PC-9 (cell line): ENCODE measurements around the gene CD93. TPM values are rescaled to one million over a fixed set of nuclear protein-coding genes. Genes with fewer than 3 reads are reported as not detected.

Source experiments
- BruUV-seq: library from RNA; stranded (reverse); fragments of 400-500 nt; replicated peaks from 2 replicates; lab custom pipeline; 2021; lab: Mats Ljungman, UMichigan
- CTCF ChIA-PET: fragments of 300-600 bp; sonication (Branson Sonifier 250); formaldehyde crosslinking; loops from one replicate; lab custom pipeline; 2022; ENCODE audit warnings: antibody characterized with exemption; lab: Charles Lee
- POLR2A ChIA-PET: fragments of 300-600 bp; sonication (Branson Sonifier 250); formaldehyde crosslinking; loops from one replicate; lab custom pipeline; 2022; ENCODE audit warnings: antibody characterized with exemption; ENCODE audit not compliant: unreplicated experiment; lab: Charles Lee
- DNase-seq, 2 experiments: peaks; one replicate each; pipeline versions ENCODE4 v3.0.0 to v3.0.0-alpha.2; 2015 to 2022; ENCODE audit warnings: mixed read lengths in 1 of 2
- H2AFZ ChIP-seq: fragments of 200-600 bp; sonication (generic); 2 replicates; pipeline ENCODE4 v1.8.1; 2017; ENCODE audit warnings: antibody characterized with exemption
- H3F3A ChIP-seq: fragments of 200-600 bp; sonication (generic); 2 replicates; pipeline ENCODE4 v1.8.1; 2017; ENCODE audit warnings: antibody characterized with exemption, mild to moderate bottlenecking, low read depth; ENCODE audit not compliant: insufficient read depth
- H3K27ac ChIP-seq: fragments of 200-600 bp; sonication (generic); 2 replicates; pipeline ENCODE4 v1.6.1; 2016; ENCODE audit warnings: mixed run types
- H3K27me3 ChIP-seq: fragments of 200-600 bp; sonication (generic); 2 replicates; pipeline ENCODE4 v1.6.1; 2016; ENCODE audit warnings: low read depth, mixed run types; ENCODE audit not compliant: insufficient read depth
- H3K36me3 ChIP-seq: fragments of 200-600 bp; sonication (generic); 2 replicates; pipeline ENCODE4 v1.6.1; 2016; ENCODE audit warnings: low read depth, mixed run types
- H3K4me1 ChIP-seq: fragments of 200-600 bp; sonication (generic); replicated peaks from 2 replicates; pipeline ENCODE4 v1.6.1; 2016; ENCODE audit warnings: mixed run types; ENCODE audit not compliant: insufficient read depth
- H3K4me2 ChIP-seq: fragments of 200-600 bp; sonication (generic); 2 replicates; pipeline ENCODE4 v1.6.1; 2017; ENCODE audit warnings: mixed run types
- H3K4me3 ChIP-seq: fragments of 200-600 bp; sonication (generic); 2 replicates; pipeline ENCODE4 v1.6.1; 2016; ENCODE audit warnings: mixed run types
- H3K79me2 ChIP-seq: fragments of 200-600 bp; sonication (generic); 2 replicates; pipeline ENCODE4 v1.6.1; 2017; ENCODE audit warnings: low read depth, mixed run types
- H3K9me2 ChIP-seq: fragments of 200-600 bp; sonication (generic); 2 replicates; pipeline ENCODE4 v1.8.1; 2017; ENCODE audit warnings: mild to moderate bottlenecking; ENCODE audit not compliant: insufficient read depth
- H3K9me3 ChIP-seq: fragments of 200-600 bp; sonication (generic); 2 replicates; pipeline ENCODE4 v1.8.1; 2016; ENCODE audit warnings: low read depth; ENCODE audit not compliant: insufficient read depth
- H4K20me1 ChIP-seq: fragments of 200-600 bp; sonication (generic); 2 replicates; pipeline ENCODE4 v1.8.1; 2017; ENCODE audit not compliant: insufficient read depth
- EZH2 ChIP-seq: fragments of 200-600 bp; sonication (generic); IDR thresholded peaks from 2 replicates; pipeline ENCODE4 v1.8.0; 2017; ENCODE audit warnings: antibody characterized with exemption, low read depth
- intact Hi-C: fragments of 100-400 bp; cut with micrococcal nuclease; formaldehyde crosslinking; loops from one replicate; pipeline ENCODE4 v1.10.0; 2022; ENCODE audit not compliant: unreplicated experiment
- total RNA-seq: library from RNA; stranded (reverse); gene quantifications from 2 replicates; pipeline ENCODE4 v1.2.3, GENCODE V29; 2021
- TF ChIP-seq, protein P1 (sequence below): fragments of 200-600 bp; sonication (generic); conservative IDR thresholded peaks from 2 replicates; pipeline ENCODE4 v1.6.1; 2017; ENCODE audit warnings: mixed run types, antibody characterized with exemption, mild to moderate bottlenecking, moderate library complexity

The CD93 gene
- total RNA-seq, 1 experiment from 2014 or later: 0.07 TPM

DNA sequence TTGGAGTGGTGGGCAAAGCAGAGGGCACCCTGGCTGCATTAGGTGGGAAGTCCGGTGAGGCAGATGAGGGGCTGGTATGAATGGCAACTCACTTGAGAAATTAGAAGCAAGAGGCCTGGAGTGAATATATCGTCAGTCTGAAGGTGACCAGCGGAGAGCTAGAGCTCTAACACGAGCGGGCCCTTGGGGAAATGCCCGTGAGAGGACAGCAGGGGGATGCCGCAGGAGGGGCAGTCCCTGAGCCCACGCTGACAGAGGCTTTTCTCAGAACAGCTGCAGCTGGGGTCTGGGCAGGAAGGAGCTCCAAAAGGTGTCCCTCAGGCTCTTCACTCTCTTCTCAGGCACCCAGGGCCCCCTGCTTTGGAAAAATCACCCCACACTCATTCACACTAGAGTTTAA lies 32.0 kb upstream of the CD93 start:
- CTCF ChIA-PET: no interaction called here
- intact Hi-C loops: no loop called here
- no TSS peak for BruUV-seq

DNA sequence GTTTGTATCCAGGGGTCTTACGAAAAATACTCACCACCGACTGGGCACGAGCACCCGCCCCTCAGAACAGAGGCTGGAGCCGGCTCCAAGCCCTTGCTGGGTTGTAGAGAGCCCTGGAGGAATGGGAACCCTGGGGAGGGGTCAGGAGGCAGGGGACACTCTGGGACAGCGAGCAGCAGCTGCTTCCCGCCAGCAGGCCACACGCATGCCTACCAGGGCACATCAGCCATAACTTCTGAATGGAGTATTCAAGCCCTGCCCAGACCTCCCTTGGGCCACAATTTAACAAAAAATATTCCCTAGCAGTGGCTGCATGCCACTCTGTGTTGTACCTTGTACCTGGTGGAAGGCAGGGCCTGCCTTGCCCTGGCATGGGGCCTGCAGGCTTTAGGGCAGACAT lies 31.6 kb upstream of the CD93 start:
- intact Hi-C loops: no loop called here
- ChIA-PET POLR2A (no interaction called here), CTCF (no interaction called here)
- no peaks in the 10 kb centered on the region for H3K27me3 ChIP-seq
- H2AFZ ChIP-seq: no peak overlapping the region
- no TSS peak for BruUV-seq
- H3K27ac ChIP-seq: no peak overlapping the region
- no peaks in the 10 kb centered on the region for H3K9me2 ChIP-seq
- H3K4me2 ChIP-seq: no peak overlapping the region
- no peak overlapping the region for H3K4me3 ChIP-seq
- H3K4me1 ChIP-seq: no peaks in the 10 kb centered on the region
- no peak for DNase-seq
- no peaks in the 10 kb centered on the region for H3K36me3 ChIP-seq
- no peaks in the 10 kb centered on the region for H3K9me3 ChIP-seq
- no peaks in the 10 kb centered on the region for H3F3A ChIP-seq
- H4K20me1 ChIP-seq: no peaks in the 10 kb centered on the region
- no peak for TF ChIP-seq EZH2
- TF ChIP-seq, protein P1, sequence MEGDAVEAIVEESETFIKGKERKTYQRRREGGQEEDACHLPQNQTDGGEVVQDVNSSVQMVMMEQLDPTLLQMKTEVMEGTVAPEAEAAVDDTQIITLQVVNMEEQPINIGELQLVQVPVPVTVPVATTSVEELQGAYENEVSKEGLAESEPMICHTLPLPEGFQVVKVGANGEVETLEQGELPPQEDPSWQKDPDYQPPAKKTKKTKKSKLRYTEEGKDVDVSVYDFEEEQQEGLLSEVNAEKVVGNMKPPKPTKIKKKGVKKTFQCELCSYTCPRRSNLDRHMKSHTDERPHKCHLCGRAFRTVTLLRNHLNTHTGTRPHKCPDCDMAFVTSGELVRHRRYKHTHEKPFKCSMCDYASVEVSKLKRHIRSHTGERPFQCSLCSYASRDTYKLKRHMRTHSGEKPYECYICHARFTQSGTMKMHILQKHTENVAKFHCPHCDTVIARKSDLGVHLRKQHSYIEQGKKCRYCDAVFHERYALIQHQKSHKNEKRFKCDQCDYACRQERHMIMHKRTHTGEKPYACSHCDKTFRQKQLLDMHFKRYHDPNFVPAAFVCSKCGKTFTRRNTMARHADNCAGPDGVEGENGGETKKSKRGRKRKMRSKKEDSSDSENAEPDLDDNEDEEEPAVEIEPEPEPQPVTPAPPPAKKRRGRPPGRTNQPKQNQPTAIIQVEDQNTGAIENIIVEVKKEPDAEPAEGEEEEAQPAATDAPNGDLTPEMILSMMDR: no peak
- H3K79me2 ChIP-seq: no peaks in the 10 kb centered on the region

More for the DNA sequence above, 32.0 kb upstream of the CD93 start:
- Histone ChIP-seq H2AFZ (no peak overlapping the region), H3K79me2 (no peaks in the 10 kb centered on the region), H3K27ac (no peak overlapping the region), H3K9me2 (no peaks in the 10 kb centered on the region), H3K4me3 (no peak overlapping the region), H4K20me1 (no peaks in the 10 kb centered on the region), H3K4me2 (no peak overlapping the region), H3K4me1 (no peaks in the 10 kb centered on the region), H3K36me3 (no peaks in the 10 kb centered on the region), H3K27me3 (no peaks in the 10 kb centered on the region), H3F3A (no peaks in the 10 kb centered on the region), H3K9me3 (no peaks in the 10 kb centered on the region)
- TF ChIP-seq, protein P1: no peak
- POLR2A ChIA-PET: interaction anchor here (0.6 kb wide), 1 partner anchor 21 kb away, joined by 3 read pairs; no protein-coding TSS in a partner anchor
- DNase-seq: no peak

DNA sequence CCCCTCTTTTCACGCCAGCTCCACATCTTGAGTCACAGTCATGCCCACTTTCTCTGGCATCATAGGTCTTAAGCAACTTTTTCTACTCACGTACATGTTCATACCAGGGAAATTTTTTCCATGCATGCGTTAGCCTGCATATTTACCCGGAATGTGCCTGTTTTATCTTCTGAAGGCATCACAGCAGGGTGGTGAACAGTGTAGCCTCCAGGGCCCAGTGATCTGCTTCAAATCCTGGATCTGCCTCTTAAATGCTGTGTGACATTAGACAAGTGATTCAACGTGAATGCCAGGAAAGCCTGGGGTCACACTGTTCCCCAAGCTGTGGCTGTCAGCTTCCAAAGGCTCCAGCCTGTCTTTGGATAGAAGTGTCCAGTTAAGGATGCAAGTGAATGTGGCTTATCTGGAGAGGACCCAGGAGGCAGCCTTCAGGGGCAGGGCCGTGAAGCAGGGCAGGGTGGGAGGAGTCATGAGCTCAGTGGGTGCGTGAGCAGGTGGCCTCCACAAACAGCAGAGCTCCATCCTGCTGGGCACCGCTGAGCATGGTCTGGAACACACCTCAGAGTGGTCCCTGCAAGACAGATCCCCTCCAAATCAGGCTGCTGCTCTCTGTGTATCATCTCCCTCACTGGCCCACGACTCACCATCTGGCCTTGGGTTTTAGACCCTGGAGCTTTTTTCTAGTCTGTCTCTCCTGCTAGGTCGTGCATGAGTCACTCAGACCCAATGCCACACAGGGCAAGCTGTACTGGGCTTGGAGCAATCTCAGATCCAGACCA lies 30.4 kb upstream of the CD93 start:
- no peaks in the 10 kb centered on the region for H3K79me2 ChIP-seq
- no peaks in the 10 kb centered on the region for H3F3A ChIP-seq
- H3K4me3 ChIP-seq: no peak overlapping the region
- no peaks in the 10 kb centered on the region for H3K9me2 ChIP-seq
- H4K20me1 ChIP-seq: no peaks in the 10 kb centered on the region
- no peak for TF ChIP-seq EZH2
- TF ChIP-seq, protein P1: no peak
- DNase-seq: no peak
- CTCF ChIA-PET: no interaction called here
- H3K4me1 ChIP-seq: no peaks in the 10 kb centered on the region
- H3K27ac ChIP-seq: no peak overlapping the region
- no peaks in the 10 kb centered on the region for H3K27me3 ChIP-seq
- BruUV-seq: no TSS peak
- H3K4me2 ChIP-seq: no peak overlapping the region
- no peaks in the 10 kb centered on the region for H3K9me3 ChIP-seq
- POLR2A ChIA-PET: no interaction called here
- no peaks in the 10 kb centered on the region for H3K36me3 ChIP-seq
- H2AFZ ChIP-seq: no peak overlapping the region
- intact Hi-C loops: no loop called here
